Adipose tissue (tissue), 3 donors: ENCODE data around the gene TTC28. TPM values are rescaled to one million over a fixed set of nuclear protein-coding genes. Genes with fewer than 3 reads are reported as not detected.

ENCODE experiments used
- H3K27ac ChIP-seq: one replicate; pipeline ENCODE4 v1.5.1; 2013; ENCODE audit warnings: low read depth, low read length
- WGBS, 3 donors: extraction: QIAGEN DNeasy Blood & Tissue Kit; methylation state at CpG; one replicate each; pipeline ENCODE4 v1.1.7; 2013; 5-methylcytosine and 5-hydroxymethylcytosine counted together
- polyA plus RNA-seq, 3 donors: library from polyadenylated mRNA; stranded (reverse); fragments of 200-250 nt; gene quantifications; one replicate each; pipeline ENCODE4 v1.2.3, GENCODE V29; 2013
- donor health status: healthy with polysubstance abuse.
- donor health status: Bipolar disorder and iron deficiency.
- donor health status: healthy.

The TTC28 gene
- polyA plus RNA-seq, 3 donors = 2.8 to 10.6 (median 8.3) TPM

DNA sequence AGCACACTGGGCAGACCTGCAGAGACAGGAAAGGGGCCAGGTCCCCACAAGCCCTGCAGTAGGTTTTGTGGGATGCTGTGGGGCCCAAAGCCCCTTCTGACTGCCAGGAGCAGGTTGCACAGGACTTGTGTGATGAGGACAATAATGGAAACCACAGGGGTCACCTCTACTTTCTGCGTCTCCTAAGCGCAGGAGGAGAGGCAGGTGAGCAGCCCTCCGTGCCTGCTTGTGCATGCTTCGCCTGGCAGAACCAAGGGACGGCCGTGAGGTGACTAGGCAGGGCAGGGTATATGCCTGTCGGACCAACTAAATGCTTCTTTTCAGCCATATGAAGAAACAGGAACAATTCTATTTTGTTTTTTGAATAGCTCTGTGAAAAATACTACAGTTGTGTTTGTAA lies 682.7 kb downstream of the TTC28 start:
- 93 to 97% (median 96%) methylated on average over 7 of the region's 7 CpGs for WGBS, 3 donors
- no peak overlapping the region for H3K27ac ChIP-seq

DNA sequence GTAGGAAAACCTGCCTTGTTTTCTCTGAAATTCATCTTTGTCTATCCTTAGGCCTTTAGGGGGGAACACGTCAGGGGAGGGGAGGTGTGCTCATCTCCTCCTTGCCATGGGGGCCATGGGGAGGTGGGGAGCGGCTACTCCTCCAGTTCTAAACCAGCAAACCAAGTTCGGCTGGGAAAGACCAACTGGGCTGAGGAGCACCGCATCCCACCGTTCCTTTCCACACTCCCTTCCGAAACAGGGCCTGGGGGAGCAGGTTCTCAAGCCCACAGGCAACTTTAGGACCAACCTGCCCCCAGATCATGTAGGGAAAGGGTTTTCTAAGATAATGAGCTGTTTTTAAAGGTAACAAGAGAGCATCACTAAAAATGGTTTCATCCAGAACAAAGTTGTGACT lies 683.1 kb downstream of the TTC28 start:
- WGBS, 3 donors = 88 to 93% (median 90%) methylated on average over 6 of the region's 6 CpGs
- H3K27ac ChIP-seq = no peak overlapping the region

DNA sequence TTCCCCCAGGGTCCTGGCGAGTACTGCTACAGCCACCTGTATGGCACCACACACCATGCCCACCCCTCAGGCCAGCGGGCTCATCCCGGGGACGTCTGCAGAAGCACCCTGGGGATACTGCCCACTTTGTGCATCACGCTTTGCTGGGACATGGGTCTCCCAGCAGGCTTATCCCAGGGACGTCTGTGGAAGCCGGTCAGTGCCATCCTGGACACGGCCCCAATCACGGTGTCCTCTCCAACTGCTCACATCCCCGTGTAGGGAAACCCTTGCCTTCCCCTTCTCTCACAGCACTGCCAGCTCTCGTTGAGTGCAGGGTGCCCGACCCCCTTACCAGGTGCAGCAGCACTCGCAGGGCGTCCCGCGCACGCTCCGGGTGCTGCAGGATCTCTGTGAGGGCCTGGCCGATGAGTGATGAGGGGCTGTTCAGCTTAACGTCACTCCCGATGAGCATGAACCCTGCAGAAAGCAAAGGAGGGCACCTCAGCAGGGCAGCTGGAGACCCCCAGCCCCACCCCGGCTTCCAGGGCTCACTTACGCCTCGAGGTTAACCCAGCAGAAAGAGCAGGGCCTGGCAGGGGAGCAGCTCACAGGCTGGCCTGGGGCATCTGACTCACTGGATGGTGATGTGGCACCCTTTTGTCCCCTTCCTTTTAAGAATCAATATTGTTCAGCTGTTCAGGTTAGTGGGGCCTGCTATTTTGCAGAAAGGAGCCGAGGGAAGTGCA lies 683.7 kb downstream of the TTC28 start:
- 93 to 97% (median 94%) methylated on average over 25 of the region's 25 CpGs for WGBS, 3 donors
- no peak overlapping the region for H3K27ac ChIP-seq

DNA sequence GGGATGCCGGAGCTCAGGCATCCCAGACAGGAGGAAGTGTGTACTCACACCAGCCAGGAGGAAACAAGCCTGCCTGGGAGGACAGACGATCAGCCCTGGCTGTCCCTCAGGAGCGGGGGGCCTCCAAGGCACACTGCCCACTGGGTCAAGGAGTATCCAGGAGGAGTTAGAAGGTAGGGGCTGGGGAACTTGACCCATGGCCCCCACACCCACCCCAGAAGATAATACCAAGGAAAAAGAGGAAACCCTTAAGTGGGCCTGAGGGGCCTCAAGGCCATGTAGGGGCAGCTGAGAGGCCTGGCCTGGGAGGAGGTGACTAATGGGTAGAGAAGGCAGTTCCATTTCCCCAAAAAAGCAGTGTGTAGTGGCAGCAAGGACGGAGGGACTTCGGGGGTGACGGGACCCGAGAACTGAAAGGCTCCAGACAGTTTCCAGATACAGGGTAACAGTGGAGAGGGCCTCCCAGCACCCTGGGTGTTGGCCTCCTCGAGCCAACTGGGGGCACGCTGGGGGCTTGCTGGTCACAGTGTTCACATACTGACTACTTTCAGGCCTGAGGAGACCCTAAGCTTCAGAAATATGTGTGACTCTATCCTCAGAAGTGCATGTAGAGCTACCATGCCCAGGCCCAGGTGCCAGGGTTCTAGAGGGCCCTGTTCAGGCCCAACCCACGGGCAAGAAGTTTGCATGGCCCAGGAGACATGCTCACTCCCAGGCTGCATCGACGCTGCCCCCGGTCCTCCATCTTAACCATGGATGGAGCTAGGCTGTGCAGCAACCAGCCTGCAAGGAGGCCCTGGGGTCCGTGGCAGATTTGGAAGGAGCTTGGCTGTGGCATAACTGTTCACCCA lies 684.9 kb downstream of the TTC28 start:
- WGBS, 3 donors = 85 to 91% (median 85%) methylated on average over 13 to 14 of the region's 14 CpGs

GRCh38 chr22:27993774-27994350 lies 685.8 kb downstream of the TTC28 start:
- 93 to 99% (median 97%) methylated on average over 9 of the region's 9 CpGs for WGBS, 3 donors
- no peak overlapping the region for H3K27ac ChIP-seq

More for the DNA sequence above, 684.9 kb downstream of the TTC28 start:
- H3K27ac ChIP-seq = no peak overlapping the region

- no peak overlapping the region for H3K27ac ChIP-seq
- WGBS, 3 donors = 93 to 97% (median 96%) methylated on average over 10 to 12 of the region's 12 CpGs
Measured at GRCh38 chr22:27993201-27993635, 686.4 kb downstream of the TTC28 start.

GRCh38 chr22:27992294-27993165 lies 687.1 kb downstream of the TTC28 start:
- no peak overlapping the region for H3K27ac ChIP-seq
- WGBS, 3 donors = 94 to 95% (median 94%) methylated on average over 23 of the region's 23 CpGs

DNA sequence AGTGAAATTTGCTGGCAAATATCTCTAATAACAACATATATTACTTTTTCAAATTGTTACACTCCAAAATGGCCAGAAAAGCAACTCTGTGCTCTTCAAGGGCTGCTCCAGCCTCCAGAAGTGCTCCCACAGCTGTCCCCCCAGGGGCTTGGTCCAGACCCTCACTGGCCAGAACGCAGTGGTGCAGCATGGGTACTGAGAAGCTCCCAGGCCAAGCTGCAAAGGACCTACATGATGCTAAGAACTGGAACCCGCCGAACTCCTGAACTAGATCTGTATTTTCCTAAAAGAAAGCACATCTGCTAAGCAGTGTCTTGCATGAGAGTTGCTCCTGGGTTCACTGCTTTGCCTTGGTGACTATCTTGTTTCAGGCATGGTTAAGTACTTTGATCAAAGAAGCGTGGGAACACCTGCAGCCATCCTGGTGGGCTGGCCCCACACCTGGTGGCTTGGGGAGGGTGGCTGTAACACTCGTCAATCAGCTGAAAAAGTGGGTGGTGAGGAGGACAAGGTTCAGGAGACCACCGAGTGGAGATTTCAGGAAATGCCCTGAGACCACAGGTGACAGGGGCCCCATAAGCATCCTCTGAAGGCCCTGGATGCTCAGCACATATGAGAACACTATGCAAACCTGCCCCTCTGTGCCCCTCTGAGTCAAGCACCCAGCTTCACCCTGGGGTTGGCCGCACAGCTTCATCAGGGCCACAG lies 687.9 kb downstream of the TTC28 start:
- WGBS, 3 donors = 85 to 92% (median 91%) methylated on average over 7 of the region's 7 CpGs
- H3K27ac ChIP-seq = no peak overlapping the region

DNA sequence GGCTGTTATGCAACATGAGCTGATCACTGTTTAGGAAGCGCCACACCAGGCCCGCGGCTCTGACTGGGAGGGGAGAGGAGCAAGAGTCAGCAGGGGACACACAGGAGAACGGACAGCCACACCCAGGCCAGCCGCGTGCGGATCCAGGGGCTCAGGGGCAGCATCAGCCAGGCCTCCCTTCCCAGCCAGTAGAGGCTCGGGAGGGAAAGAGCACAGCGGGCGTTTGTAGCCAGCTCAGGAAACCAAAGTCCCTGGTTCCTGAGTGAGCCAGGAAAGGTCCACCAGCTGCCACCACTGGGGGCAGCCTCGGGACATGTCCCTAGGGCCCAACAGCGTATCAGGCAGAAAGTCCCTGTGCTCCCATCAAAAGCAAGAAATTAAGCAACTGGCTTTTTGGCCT lies 688.8 kb downstream of the TTC28 start:
- WGBS, 3 donors = 42 to 68% (median 48%) methylated on average over 12 of the region's 12 CpGs
- H3K27ac ChIP-seq = no peak overlapping the region

DNA sequence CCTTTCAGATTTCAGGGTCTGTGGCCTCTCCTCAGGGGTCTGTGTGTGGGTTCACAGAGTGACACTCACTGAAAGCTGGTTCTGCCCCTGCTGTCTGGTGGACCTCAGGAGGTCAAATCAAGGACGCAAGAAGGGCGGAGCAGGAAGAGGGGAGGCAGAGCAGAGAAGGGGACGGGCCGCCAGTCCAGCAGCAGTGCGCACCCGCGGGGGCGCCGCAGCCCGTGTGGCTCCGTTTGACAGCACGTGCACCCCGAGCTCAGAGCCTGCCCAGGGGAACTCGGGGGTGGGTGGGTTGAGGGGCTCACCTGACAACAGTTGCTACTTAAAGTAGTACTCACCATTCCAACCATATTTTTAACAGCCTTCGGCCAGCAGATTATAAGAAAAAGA lies 689.2 kb downstream of the TTC28 start:
- WGBS, 3 donors = 57 to 89% (median 72%) methylated on average over 15 of the region's 15 CpGs

GRCh38 chr22:27989758-27990450 lies 689.7 kb downstream of the TTC28 start:
- peak overlapping the region; percentile 34 for H3K27ac ChIP-seq

More for the DNA sequence above, 689.2 kb downstream of the TTC28 start:
- H3K27ac ChIP-seq = peak overlapping the region; percentile 34

GRCh38 chr22:27988704-27989103 lies 690.9 kb downstream of the TTC28 start:
- H3K27ac ChIP-seq = no peak overlapping the region
- 84 to 89% (median 88%) methylated on average over 7 of the region's 7 CpGs for WGBS, 3 donors

More at GRCh38 chr22:27989758-27990450, 689.7 kb downstream of the TTC28 start:
- 80 to 96% (median 94%) methylated on average over 15 of the region's 15 CpGs for WGBS, 3 donors

GRCh38 chr22:27987557-27987956 lies 692.1 kb downstream of the TTC28 start:
- H3K27ac ChIP-seq = no peak overlapping the region
- WGBS, 3 donors = 52 to 85% (median 65%) methylated on average over 6 of the region's 6 CpGs

- 94 to 96% (median 95%) methylated on average over 5 of the region's 5 CpGs for WGBS, 3 donors
- H3K27ac ChIP-seq = no peak overlapping the region
Measured at GRCh38 chr22:27986937-27987336, 692.7 kb downstream of the TTC28 start.

GRCh38 chr22:27986459-27986858 lies 693.2 kb downstream of the TTC28 start:
- H3K27ac ChIP-seq = no peak overlapping the region
- 79 to 87% (median 83%) methylated on average over 5 of the region's 5 CpGs for WGBS, 3 donors

DNA sequence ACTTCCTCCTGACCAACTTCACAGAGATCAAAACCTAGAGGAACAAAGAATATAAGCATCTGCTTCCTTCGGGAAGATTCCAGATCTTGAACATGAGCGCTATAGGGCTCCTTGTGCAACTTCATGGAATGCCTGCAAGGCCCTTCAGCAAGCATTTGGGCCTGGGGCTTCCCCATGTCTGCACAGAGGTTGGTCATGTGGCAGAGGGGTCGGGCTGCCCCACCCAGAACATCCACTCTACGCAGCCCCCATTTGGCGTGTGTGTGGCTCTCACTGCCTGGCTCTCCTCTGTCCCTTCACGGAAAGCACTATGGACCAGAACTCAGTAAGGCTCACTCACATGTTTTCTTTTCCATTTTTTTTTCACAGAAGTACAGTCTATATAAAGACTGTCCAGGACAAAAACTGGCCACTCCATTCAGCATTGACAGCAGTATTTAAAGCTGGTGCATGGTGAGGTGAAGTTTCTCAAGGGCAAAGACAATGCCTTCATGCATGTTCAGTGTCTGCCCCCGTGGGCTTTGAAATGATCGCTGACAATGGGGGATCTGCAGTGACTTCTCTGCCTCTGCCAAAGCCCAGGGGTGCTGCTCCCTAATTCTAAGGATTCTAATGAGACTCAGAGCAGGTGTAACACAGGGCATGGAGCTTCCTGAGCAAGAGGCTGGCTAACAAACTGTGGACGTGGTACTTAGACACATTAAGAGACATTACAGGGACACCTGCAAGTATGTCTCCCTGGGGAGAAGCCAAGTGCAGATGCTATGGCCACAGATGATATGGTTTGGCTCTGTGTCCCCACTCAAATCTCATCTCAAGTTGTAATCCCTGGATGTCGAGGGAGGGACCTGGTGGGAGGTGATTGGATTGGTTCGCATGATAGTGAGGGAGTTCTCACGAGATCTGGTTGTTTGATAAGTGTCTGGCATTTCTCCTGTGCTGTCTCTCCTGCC lies 694.0 kb downstream of the TTC28 start:
- no peak overlapping the region for H3K27ac ChIP-seq
- WGBS, 3 donors = 91 to 92% (median 92%) methylated on average over 12 of the region's 12 CpGs
